SJSA1 (cell line): ENCODE measurements around the gene TAF11L13. TPM values are rescaled to one million over a fixed set of nuclear protein-coding genes. Genes with fewer than 3 reads are reported as not detected.
"Not testable (repeated sequence)": the region's sequence is repeated elsewhere in the genome, so short reads cannot be mapped to it uniquely, and the experiment has no call there.

Source experiments
- DNase-seq, 2 experiments: peaks; one replicate each; pipeline ENCODE4 v3.0.0-alpha.2; 2015 to 2020; ENCODE audit warnings: low spot score in 2 of 2, low read depth in 1 of 2
- H3K27ac ChIP-seq: fragments of 250-450 bp; sonication (Bioruptor Pico); 2 replicates; pipeline ENCODE4 v1.5.1; 2020; ENCODE audit warnings: mild to moderate bottlenecking, moderate library complexity
- H3K27me3 ChIP-seq: fragments of 250-450 bp; sonication (Bioruptor Pico); replicated peaks from 2 replicates; pipeline ENCODE4 v1.5.1; 2020; ENCODE audit warnings: mild to moderate bottlenecking, moderate library complexity
- H3K36me3 ChIP-seq: fragments of 250-450 bp; sonication (Bioruptor Pico); 2 replicates; pipeline ENCODE4 v1.5.1; 2020; ENCODE audit warnings: mild to moderate bottlenecking
- H3K4me1 ChIP-seq: fragments of 250-450 bp; sonication (Bioruptor Pico); replicated peaks from 2 replicates; pipeline ENCODE4 v1.6.1; 2021; ENCODE audit warnings: mild to moderate bottlenecking
- H3K4me3 ChIP-seq: fragments of 250-450 bp; sonication (Bioruptor Pico); 2 replicates; pipeline ENCODE4 v1.5.1; 2020; ENCODE audit warnings: mild to moderate bottlenecking
- H3K9me3 ChIP-seq: fragments of 250-450 bp; sonication (Bioruptor Pico); replicated peaks from 2 replicates; pipeline ENCODE4 v1.5.1; 2020; ENCODE audit warnings: mild to moderate bottlenecking
- total RNA-seq: library from RNA; depleted of rRNA; stranded (reverse); fragments of >200 nt; shearing (Covaris generic); gene quantifications from 2 replicates; pipeline ENCODE4 v1.2.3, GENCODE V29; 2014; rRNA removed

The TAF11L13 gene
- not detected in 2 replicates for total RNA-seq

- H3K9me3 ChIP-seq, DNase-seq, H3K4me3 ChIP-seq, H3K36me3 ChIP-seq, H3K27me3 ChIP-seq, H3K27ac ChIP-seq, H3K4me1 ChIP-seq: not testable (repeated sequence)
Measured at GRCh38 chr5:17631788-17632187, at the start of gene TAF11L13. Gene TAF11L13, plus strand, starts transcription at chr5:17632088.

GRCh38 chr5:17585658-17586057 lies 46.2 kb upstream of the TAF11L13 start, which contains the start of gene TAF11L7:
Gene TAF11L7, minus strand, starts transcription at chr5:17585758.
- H3K27ac ChIP-seq, H3K36me3 ChIP-seq, DNase-seq, H3K4me1 ChIP-seq, H3K27me3 ChIP-seq, H3K4me3 ChIP-seq, H3K9me3 ChIP-seq: not testable (repeated sequence)

GRCh38 chr5:17590860-17591259 lies 41.0 kb upstream of the TAF11L13 start, which contains the start of gene TAF11L8:
Gene TAF11L8, minus strand, starts transcription at chr5:17590960.
- not testable (repeated sequence) for H3K36me3 ChIP-seq, DNase-seq, H3K4me1 ChIP-seq, H3K4me3 ChIP-seq, H3K27me3 ChIP-seq, H3K27ac ChIP-seq, H3K9me3 ChIP-seq

GRCh38 chr5:17594255-17594654 lies 37.6 kb upstream of the TAF11L13 start, which contains the start of gene TAF11L9:
Gene TAF11L9, minus strand, starts transcription at chr5:17594394.
- H3K27me3 ChIP-seq, DNase-seq, H3K27ac ChIP-seq, H3K4me1 ChIP-seq, H3K36me3 ChIP-seq, H3K4me3 ChIP-seq, H3K9me3 ChIP-seq: not testable (repeated sequence)

GRCh38 chr5:17597728-17598127 lies 34.2 kb upstream of the TAF11L13 start, which contains the start of gene TAF11L10:
Gene TAF11L10, minus strand, starts transcription at chr5:17597828.
- H3K9me3 ChIP-seq, H3K27me3 ChIP-seq, H3K4me3 ChIP-seq, H3K36me3 ChIP-seq, DNase-seq, H3K27ac ChIP-seq, H3K4me1 ChIP-seq: not testable (repeated sequence)

- not testable (repeated sequence) for H3K4me3 ChIP-seq, H3K27me3 ChIP-seq, H3K9me3 ChIP-seq, H3K27ac ChIP-seq, DNase-seq, H3K36me3 ChIP-seq, H3K4me1 ChIP-seq
Measured at GRCh38 chr5:17603880-17604279, 28.0 kb upstream of the TAF11L13 start, which contains the start of gene TAF11L11. Gene TAF11L11, plus strand, starts transcription at chr5:17604183.

GRCh38 chr5:17604951-17605350 lies 26.9 kb upstream of the TAF11L13 start:
- DNase-seq = no peak
- Histone ChIP-seq H3K36me3 (no peaks in the 10 kb centered on the region), H3K4me1 (no peaks in the 10 kb centered on the region), H3K9me3 (0 out of 2 replicates have a peak, but pooled peaks cover 2% of the 10 kb centered on the region), H3K27me3 (no peaks in the 10 kb centered on the region), H3K27ac (no peak overlapping the region), H3K4me3 (no peak overlapping the region)

GRCh38 chr5:17607461-17607860 lies 24.4 kb upstream of the TAF11L13 start:
- DNase-seq, H3K4me3 ChIP-seq, H3K4me1 ChIP-seq, H3K27ac ChIP-seq, H3K9me3 ChIP-seq, H3K27me3 ChIP-seq, H3K36me3 ChIP-seq: not testable (repeated sequence)

- DNase-seq, H3K27ac ChIP-seq, H3K4me3 ChIP-seq, H3K36me3 ChIP-seq, H3K9me3 ChIP-seq, H3K27me3 ChIP-seq, H3K4me1 ChIP-seq: not testable (repeated sequence)
Measured at GRCh38 chr5:17610092-17610491, 21.8 kb upstream of the TAF11L13 start, which contains the start of gene TAF11L12. Gene TAF11L12, plus strand, starts transcription at chr5:17610392.

- H3K9me3 ChIP-seq = no peaks in the 10 kb centered on the region
- no peaks in the 10 kb centered on the region for H3K36me3 ChIP-seq
- no peak overlapping the region for H3K27ac ChIP-seq
- no peak for DNase-seq
- no peaks in the 10 kb centered on the region for H3K27me3 ChIP-seq
- no peak overlapping the region for H3K4me3 ChIP-seq
- no peaks in the 10 kb centered on the region for H3K4me1 ChIP-seq
Measured at GRCh38 chr5:17614872-17615605, 16.8 kb upstream of the TAF11L13 start.

- H3K27me3 ChIP-seq = no peaks in the 10 kb centered on the region
- no peak overlapping the region for H3K27ac ChIP-seq
- H3K4me1 ChIP-seq = no peaks in the 10 kb centered on the region
- H3K9me3 ChIP-seq = no peaks in the 10 kb centered on the region
- H3K4me3 ChIP-seq = no peak overlapping the region
- H3K36me3 ChIP-seq = no peaks in the 10 kb centered on the region
- DNase-seq = no peak
Measured at GRCh38 chr5:17619354-17619753, 12.5 kb upstream of the TAF11L13 start.

- Histone ChIP-seq H3K4me1 (no peaks in the 10 kb centered on the region), H3K4me3 (no peak overlapping the region), H3K27ac (no peak overlapping the region), H3K9me3 (no peaks in the 10 kb centered on the region), H3K27me3 (no peaks in the 10 kb centered on the region), H3K36me3 (no peaks in the 10 kb centered on the region)
- no peak for DNase-seq
Measured at GRCh38 chr5:17620627-17621026, 11.3 kb upstream of the TAF11L13 start.

GRCh38 chr5:17625686-17626085 lies 6.2 kb upstream of the TAF11L13 start:
- no peak overlapping the region for H3K4me3 ChIP-seq
- H3K27me3 ChIP-seq = no peaks in the 10 kb centered on the region
- H3K4me1 ChIP-seq = no peaks in the 10 kb centered on the region
- no peak overlapping the region for H3K27ac ChIP-seq
- DNase-seq = no peak
- H3K36me3 ChIP-seq = no peaks in the 10 kb centered on the region
- H3K9me3 ChIP-seq = no peaks in the 10 kb centered on the region

- Histone ChIP-seq H3K27ac (no peak within 1 kb of the TSS), H3K36me3 (no peaks in the 10 kb centered on the region), H3K4me1 (no peaks in the 10 kb centered on the region), H3K27me3 (no peaks in the 10 kb centered on the region), H3K9me3 (no peaks in the 10 kb centered on the region), H3K4me3 (no peak within 1 kb of the TSS)
- DNase-seq = no peak
Measured at GRCh38 chr5:17634160-17634559, 2.3 kb downstream of the TAF11L13 start, which contains the start of gene TAF11L14. Gene TAF11L14, plus strand, starts transcription at chr5:17634460.
